HG02623 (cell line): ENCODE results near the gene SPAAR.
"Not testable (repeated sequence)": the region's sequence is repeated elsewhere in the genome, so short reads cannot be mapped to it uniquely, and the experiment has no call there.

ENCODE experiments used
- ATAC-seq: cut with Tn5 transposase; IDR thresholded peaks from one replicate; pipeline ENCODE4 v1.9.1; 2021; ENCODE audit warnings: moderate library complexity; ENCODE audit not compliant: unreplicated experiment

Gene SPAAR

DNA sequence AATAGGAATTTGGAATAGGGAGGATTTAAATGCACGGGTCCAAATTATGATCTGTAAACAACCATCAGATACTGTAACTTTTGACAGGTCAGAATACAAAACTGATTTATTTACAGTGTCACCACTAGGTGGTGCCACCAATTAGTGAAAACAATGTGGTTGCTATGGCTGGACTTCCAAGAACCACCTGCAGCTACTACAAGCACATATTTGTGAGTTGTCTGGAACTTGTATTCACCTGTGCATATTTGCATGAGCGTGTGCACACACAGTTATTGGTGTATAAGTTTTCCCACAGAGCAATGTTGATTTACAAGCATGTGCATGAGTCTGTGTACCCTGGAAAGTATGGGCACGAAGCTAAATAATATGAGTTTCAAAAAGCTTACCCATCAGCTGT is 6.2 kb upstream of the SPAAR start:
- no peak for ATAC-seq

GRCh38 chr9:35904338-35904737 is 5.0 kb upstream of the SPAAR start:
- ATAC-seq: no peak

- no peak for ATAC-seq
Observed at GRCh38 chr9:35905051-35905781, 4.1 kb upstream of the SPAAR start.

DNA sequence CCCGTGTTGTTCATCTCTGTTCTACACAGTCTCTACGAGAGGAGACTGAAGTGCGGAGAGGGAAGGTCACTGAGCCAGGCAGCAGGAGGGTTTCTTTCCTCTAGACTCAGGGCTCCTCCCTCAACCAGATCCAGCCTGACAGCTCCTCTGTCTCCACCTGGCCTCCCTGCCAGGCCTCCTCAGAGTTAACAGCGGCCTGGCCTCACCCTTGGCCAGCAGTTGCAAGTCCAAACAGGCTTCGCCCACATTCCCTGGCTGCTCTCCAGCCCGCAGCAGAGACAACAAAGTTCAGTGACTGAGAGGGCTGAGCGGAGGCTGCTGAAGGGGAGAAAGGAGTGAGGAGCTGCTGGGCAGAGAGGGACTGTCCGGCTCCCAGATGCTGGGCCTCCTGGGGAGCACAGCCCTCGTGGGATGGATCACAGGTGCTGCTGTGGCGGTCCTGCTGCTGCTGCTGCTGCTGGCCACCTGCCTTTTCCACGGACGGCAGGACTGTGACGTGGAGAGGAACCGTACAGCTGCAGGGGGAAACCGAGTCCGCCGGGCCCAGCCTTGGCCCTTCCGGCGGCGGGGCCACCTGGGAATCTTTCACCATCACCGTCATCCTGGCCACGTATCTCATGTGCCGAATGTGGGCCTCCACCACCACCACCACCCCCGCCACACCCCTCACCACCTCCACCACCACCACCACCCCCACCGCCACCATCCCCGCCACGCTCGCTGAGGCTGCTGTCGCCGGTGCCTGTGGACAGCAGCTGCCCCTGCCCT is 3.2 kb upstream of the SPAAR start, which contains the start of gene HRCT1:
Gene HRCT1, plus strand, starts transcription at position 291 of the 768 bp plus-strand sequence. Its CDS starts 86 bp downstream, at position 377.
- ATAC-seq: no peak

- ATAC-seq: no peak
Observed at GRCh38 chr9:35906923-35907699, 2.2 kb upstream of the SPAAR start.

DNA sequence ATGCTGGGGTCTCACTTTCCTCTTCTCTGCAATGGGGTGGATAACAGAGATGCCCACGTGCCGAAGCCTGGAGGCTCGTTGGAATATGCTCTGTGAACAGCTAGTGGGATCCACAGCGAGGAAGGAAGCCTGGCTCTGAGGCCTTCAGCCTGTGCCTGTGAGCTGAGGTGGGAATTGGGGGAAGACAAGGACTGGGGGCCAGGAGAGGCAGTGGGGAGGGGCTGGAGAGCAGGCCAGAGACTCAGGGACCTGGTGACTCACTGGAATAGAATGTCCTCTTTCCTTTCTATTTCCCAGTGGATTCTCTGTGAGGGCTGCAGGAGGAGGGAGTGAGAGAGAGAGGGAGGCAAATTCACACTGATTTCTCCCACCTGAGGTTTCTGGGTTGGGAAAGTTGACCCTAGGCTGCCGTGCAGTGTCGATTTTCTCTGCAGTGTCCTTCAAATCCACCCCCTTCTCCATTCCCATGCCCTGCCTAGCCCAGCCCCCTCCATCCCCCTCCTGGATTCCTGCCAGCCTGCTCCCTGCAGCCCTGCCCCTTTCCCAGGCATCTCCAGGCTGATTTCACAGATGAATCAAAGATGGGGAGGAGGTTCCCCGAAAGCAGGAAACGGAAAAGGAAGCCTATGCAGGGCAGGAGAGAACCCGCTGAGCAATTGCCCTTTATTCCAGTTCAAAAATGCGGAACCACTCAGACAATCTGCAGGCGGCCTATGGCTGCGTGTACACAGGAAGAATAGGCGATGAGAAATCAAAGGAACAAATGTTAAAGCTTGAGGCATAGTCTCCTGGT is 1.4 kb upstream of the SPAAR start:
- ATAC-seq: no peak

DNA sequence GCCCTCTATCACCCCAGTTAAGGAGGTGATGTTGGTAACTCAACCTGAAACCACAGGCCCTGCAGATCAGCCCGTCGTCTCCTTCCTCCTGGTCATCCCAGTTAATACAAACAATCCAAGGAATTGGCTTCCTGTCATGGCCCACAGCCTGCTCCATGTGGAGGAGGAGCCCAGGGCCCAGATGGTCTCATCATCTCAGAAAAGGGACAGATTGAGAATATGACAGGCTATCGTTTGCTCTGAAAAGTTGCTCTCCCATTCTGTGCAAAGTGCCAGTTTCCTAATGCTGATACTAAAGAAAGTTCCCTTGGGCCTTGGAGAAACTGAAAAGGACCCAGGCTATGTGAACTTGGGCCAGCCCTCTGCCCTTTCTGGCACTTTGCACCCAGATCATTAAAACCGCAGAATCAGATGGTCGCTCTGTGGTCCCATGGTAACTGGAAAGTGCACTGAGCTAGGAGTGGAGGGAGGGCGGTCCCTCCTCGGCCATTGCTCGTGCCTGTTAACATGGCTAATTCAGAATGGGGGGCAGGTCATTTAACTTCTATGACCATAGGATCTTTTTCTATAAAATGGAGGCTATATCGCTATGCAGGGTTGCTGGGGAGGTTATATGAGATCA is 675 bp upstream of the SPAAR start:
- no peak for ATAC-seq

DNA sequence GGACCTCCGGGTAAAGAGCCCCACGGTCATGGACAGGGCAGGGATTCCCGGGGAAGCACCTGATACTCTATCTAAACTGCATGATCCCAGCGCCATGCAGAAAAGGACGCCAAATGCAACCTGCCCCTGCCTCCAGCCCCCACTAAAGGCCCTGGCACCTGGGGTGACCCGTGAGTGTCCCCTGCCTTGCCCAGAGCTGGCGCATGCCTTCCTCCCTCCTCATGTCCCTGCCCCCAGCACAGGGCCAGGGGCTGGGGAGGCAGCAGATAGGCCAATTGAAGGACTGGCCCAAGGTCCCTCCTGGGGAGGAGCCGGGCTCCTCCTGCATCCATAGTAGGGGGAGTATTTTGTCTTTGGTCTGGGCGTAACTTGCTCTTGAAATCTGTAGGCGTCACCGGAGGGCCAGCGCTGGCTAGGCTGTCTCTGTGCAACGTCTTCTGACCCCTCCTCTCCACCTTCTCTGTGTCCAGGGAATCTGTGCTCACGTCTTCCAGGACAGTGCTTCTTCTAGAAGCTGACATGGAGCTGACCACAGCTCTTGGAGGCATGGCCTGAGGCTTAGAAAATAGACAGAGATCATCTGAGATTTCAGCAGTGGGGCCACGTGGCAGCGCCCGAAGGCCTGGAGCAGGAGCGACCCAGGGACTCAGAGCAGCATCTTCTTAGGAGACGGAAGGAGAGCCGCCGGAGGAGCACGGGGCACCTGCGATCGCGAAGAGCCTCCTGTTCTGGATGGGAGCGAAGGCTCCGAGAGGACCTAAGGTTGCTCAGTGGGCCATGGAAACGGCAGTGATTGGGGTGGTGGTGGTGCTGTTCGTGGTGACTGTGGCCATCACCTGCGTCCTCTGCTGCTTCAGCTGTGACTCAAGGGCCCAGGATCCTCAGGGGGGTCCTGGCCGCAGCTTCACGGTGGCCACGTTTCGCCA is 660 bp downstream of the SPAAR start:
- ATAC-seq: no peak

DNA sequence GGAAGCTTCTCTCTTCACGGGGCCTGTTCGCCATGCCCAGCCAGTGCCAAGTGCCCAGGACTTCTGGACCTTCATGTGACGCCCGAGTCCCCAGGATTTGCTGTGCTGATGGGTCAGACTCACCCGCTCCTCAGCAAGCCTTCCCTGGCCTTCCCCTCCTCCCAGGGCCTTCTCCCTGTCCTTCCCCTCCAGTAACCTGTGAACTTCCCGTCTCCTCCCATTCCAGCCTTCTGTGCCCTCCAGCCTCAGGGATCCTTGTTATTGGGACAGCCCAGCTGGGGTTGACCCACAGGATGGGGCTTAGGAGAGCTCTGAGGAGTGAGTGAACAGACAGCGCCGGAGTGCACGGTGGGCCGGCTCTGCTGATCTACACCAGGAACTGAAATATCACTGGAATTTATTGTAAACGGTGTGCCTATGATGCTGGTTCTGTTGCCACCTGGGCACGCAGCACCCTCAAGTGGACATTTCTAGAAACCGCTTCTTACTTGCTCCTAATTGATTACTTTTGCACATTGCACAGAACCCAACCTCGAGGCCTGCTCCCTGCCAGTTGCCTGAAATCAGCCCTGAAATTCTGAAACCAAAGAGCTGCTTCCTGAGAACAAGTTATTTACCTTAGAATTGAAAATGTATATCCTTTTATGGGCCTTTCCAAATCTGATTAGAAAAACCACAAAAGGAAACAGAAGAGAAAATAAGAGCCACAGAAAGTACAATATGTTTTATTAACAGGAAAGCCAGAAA is 1.5 kb downstream of the SPAAR start:
- ATAC-seq: no peak

GRCh38 chr9:35911690-35912089 is 2.4 kb downstream of the SPAAR start:
- ATAC-seq: no peak

GRCh38 chr9:35912791-35913400 is 3.6 kb downstream of the SPAAR start:
- ATAC-seq: no peak

GRCh38 chr9:35913429-35913828 is 4.1 kb downstream of the SPAAR start:
- ATAC-seq: not testable (repeated sequence)

DNA sequence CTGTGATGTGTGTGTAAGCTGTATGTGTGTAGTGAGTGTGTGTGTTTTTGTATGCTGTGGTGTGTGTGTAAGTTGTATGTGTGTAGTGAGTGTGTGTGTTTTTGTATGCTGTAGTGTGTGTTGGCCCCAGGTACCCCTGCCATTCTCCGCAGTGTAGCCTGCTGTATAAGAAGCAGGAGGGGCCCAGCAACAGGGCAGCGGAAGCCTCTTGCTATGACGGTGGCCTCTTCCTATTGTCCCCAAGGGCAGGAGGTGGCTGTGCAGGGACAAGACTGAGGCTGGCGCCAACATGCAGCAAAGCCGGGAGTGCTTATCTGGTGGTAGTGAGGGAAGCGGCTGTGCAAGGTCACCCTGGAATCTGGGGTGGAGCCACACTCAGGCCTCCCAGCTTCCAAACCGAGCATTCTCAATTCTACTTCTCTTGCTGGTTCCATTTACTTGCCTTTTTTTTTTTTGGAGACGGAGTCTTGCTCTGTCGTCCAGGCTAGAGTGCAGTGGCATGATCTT is 5.1 kb downstream of the SPAAR start:
- ATAC-seq: no peak

DNA sequence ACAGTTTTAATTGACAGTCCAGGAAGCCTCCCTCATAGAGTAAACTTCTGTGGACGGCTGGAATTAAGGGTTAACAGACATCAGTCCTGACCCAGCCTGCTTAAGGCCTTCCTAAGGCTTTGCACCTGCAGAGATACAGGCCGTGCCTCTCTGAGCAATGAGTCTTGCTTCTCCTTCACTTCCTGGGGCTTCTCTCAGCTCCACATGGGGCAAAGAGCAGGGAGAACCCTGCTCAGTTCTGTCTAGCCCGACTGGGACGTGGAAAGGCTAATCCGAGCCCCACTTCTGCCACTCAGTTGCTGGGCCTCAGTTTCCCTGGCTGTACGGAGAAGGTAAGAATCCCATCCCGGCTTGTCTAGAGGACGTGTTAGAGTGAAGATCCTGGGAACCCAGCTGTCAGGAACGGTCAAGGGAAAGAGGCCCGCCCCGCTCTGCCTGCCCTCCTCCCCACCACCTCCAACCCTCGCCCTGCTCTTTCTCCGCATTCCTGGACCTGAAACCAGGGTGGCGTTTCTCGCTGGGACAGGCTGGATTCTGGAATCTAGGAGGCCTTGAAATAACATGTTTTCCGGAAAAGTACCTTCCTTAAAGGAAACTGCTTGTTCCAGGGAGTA is 6.5 kb downstream of the SPAAR start:
- no peak for ATAC-seq

GRCh38 chr9:35917261-35917660 is 8.0 kb downstream of the SPAAR start:
- no peak for ATAC-seq

DNA sequence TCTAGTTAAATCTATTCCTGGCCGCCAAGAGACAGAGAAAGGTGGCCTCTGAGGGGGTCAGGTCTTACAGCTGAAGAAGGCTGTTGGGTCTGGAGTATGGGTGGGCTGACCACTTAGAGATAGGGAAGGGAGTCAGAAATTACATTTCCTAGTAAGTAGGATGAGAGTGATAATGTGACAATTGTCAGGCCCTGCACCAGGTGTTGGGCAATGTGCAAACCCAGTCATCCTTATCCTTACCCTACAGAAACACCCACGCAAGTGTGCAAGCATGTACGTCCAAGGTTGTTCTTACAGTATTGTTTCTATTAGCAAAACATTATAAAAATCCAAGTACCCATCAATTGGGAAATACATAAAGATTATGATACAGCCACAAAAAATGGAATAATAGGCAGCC is 9.5 kb downstream of the SPAAR start:
- no peak for ATAC-seq

DNA sequence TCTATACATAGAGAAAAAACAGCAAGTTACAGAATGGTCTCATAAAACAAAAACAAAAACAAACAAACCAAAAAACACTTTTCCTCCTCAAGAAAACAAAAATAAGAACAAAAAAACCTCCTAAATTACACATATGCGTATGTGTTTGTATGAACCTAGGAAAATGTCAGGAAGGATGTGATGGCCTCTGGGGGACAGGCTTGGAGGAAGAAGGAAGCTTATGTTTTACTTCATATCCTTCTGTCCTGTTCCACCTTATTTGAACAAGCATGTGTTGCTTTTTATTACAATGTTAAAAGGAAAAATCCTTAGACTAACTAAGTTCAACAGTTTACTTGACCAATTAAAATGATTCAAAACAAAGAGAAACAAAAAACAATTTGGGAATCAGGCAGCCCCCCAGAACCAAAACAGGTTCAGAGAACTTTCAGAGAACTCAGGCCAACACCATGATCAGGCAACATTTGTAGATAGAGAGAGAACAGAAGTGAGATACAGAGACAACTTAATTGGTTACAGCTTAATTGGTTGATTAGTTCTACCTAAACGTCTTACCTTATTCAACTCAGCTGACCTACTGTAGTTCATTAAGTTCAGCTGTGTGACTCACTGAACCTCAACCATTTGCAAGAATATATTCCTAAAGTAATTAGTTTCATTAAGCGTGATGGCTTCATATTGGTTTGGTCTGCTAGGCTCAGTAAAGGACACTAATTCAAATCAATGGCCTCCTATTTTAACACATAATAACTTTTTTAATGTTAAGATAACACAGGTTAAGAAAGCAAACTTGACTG is 10.1 kb downstream of the SPAAR start:
- ATAC-seq: no peak
